GM23338 (cell line): ENCODE data around the gene NRN1L. TPM values are rescaled to one million over a fixed set of nuclear protein-coding genes. Genes with fewer than 3 reads are reported as not detected.

Experiments
- ATAC-seq: fragments of 200-7000 bp; cut with Tn5 transposase; 3 replicates; pipeline ENCODE4 v1.9.1; 2020
- DNase-seq: peaks from one replicate; pipeline ENCODE4 v3.0.0-alpha.2; 2015; ENCODE audit warnings: low spot score
- H2AFZ ChIP-seq: fragments of 200-600 bp; sonication (generic); 2 replicates; pipeline ENCODE4 v1.8.0; 2016; ENCODE audit warnings: antibody characterized with exemption, mild to moderate bottlenecking, moderate library complexity
- H3F3A ChIP-seq: fragments of 200-600 bp; sonication (generic); replicated peaks from 2 replicates; pipeline ENCODE4 v1.8.0; 2017; ENCODE audit warnings: antibody characterized with exemption, mixed run types, low read depth
- H3K27ac ChIP-seq: fragments of 200-600 bp; sonication (generic); 2 replicates; pipeline ENCODE4 v1.6.1; 2016; ENCODE audit warnings: low read depth
- H3K27me3 ChIP-seq: fragments of 200-600 bp; sonication (generic); 2 replicates; pipeline ENCODE4 v1.8.0; 2016; ENCODE audit warnings: mild to moderate bottlenecking, mixed run types, moderate library complexity; ENCODE audit not compliant: insufficient read depth
- H3K36me3 ChIP-seq: fragments of 200-600 bp; sonication (generic); 2 replicates; pipeline ENCODE4 v1.8.0; 2016; ENCODE audit warnings: mild to moderate bottlenecking; ENCODE audit not compliant: insufficient read depth
- H3K4me1 ChIP-seq: fragments of 200-600 bp; sonication (generic); 2 replicates; pipeline ENCODE4 v1.8.0; 2016; ENCODE audit warnings: mild to moderate bottlenecking, moderate library complexity; ENCODE audit not compliant: insufficient read depth
- H3K4me2 ChIP-seq: fragments of 200-600 bp; sonication (generic); 2 replicates; pipeline ENCODE4 v1.7.1; 2017; ENCODE audit warnings: mixed run types
- H3K4me3 ChIP-seq: fragments of 200-600 bp; sonication (generic); 2 replicates; pipeline ENCODE4 v1.6.1; 2016; ENCODE audit warnings: mixed run types
- H3K79me2 ChIP-seq: fragments of 200-600 bp; sonication (generic); replicated peaks from 2 replicates; pipeline ENCODE4 v1.8.0; 2017; ENCODE audit warnings: mild to moderate bottlenecking; ENCODE audit not compliant: insufficient read depth
- H3K9me2 ChIP-seq: fragments of 200-600 bp; sonication (generic); 2 replicates; pipeline ENCODE4 v1.8.0; 2017; ENCODE audit not compliant: insufficient read depth
- H4K20me1 ChIP-seq: fragments of 200-600 bp; sonication (generic); replicated peaks from 2 replicates; pipeline ENCODE4 v1.8.0; 2017; ENCODE audit warnings: mild to moderate bottlenecking; ENCODE audit not compliant: insufficient read depth
- H3K27ac Mint-ChIP-seq: 2 replicates; pipeline ENCODE4 v1.8.0; 2020; ENCODE audit warnings: inconsistent platforms, mild to moderate bottlenecking, moderate library complexity, mixed read lengths
- H3K27me3 Mint-ChIP-seq: 3 replicates; pipeline ENCODE4 v1.8.0; 2022; ENCODE audit warnings: low read depth, mild to moderate bottlenecking, moderate library complexity, mixed read lengths, inconsistent platforms; ENCODE audit not compliant: insufficient read depth, poor library complexity
- H3K36me3 Mint-ChIP-seq: 3 replicates; pipeline ENCODE4 v1.8.0; 2021; ENCODE audit warnings: low read depth, mild to moderate bottlenecking, inconsistent platforms, moderate library complexity, mixed read lengths
- H3K4me1 Mint-ChIP-seq: 3 replicates; pipeline ENCODE4 v1.8.0; 2020; ENCODE audit warnings: mild to moderate bottlenecking, inconsistent platforms, mixed read lengths
- H3K4me3 Mint-ChIP-seq: 3 replicates; pipeline ENCODE4 v1.8.0; 2021; ENCODE audit warnings: moderate library complexity, mild to moderate bottlenecking, inconsistent platforms, mixed read lengths
- H3K9me3 Mint-ChIP-seq: 3 replicates; pipeline ENCODE4 v1.8.0; 2020; ENCODE audit warnings: moderate library complexity, mild to moderate bottlenecking, inconsistent platforms, mixed read lengths
- CREB1 ChIP-seq: fragments of 250-450 bp; sonication (Bioruptor Pico); IDR thresholded peaks from 2 replicates; pipeline ENCODE4 v1.5.0; 2020; ENCODE audit warnings: low read depth, mild to moderate bottlenecking, moderate library complexity
- CTCF ChIP-seq, 2 experiments: fragments of 200-600 bp in 1 of 2; sonication (generic) in 1 of 2; conservative IDR thresholded peaks; 2 replicates each; pipeline versions ENCODE4 v1.5.1 to v1.6.1; 2016 to 2017; ENCODE audit warnings: antibody characterized with exemption in 2 of 2, low read depth in 2 of 2, mild to moderate bottlenecking in 2 of 2, moderate library complexity in 1 of 2
- ETS1 ChIP-seq: IDR thresholded peaks from 2 replicates; pipeline ENCODE4 v1.6.1; 2016; ENCODE audit warnings: antibody characterized with exemption
- EZH2 ChIP-seq: fragments of 200-600 bp; sonication (generic); IDR thresholded peaks from one replicate; pipeline ENCODE4 v1.8.0; 2017; ENCODE audit warnings: antibody characterized with exemption, mild to moderate bottlenecking, low read depth; ENCODE audit not compliant: unreplicated experiment
- POLR2AphosphoS5 ChIP-seq: IDR thresholded peaks from 2 replicates; pipeline ENCODE4 v1.6.1; 2016; ENCODE audit warnings: antibody characterized with exemption, low read depth
- STAT1 ChIP-seq: IDR thresholded peaks from one replicate; pipeline ENCODE4 v1.6.1; 2016; ENCODE audit warnings: antibody characterized with exemption; ENCODE audit not compliant: unreplicated experiment
- ZNF114 ChIP-seq: fragments of 250-450 bp; sonication (Bioruptor Pico); IDR thresholded peaks from 2 replicates; pipeline ENCODE4 v1.5.0; 2020; ENCODE audit warnings: mild to moderate bottlenecking, moderate library complexity
- ZNF331 ChIP-seq: fragments of 250-450 bp; sonication (Bioruptor Pico); IDR thresholded peaks from 2 replicates; pipeline ENCODE4 v1.5.0; 2020; ENCODE audit warnings: low read depth, mild to moderate bottlenecking, moderate library complexity
- ZNF462 ChIP-seq: fragments of 250-450 bp; sonication (Bioruptor Pico); IDR thresholded peaks from 2 replicates; pipeline ENCODE4 v1.5.0; 2020; ENCODE audit warnings: mild to moderate bottlenecking, moderate library complexity
- polyA plus RNA-seq: library from polyadenylated mRNA; unstranded; fragments of >200 nt; fragmentation: Nextera tagmentation; extraction: Ambion mirVana; gene quantifications from 2 replicates; pipeline ENCODE4 v1.2.1, GENCODE V29; 2016
- total RNA-seq: library from RNA; depleted of rRNA; stranded (reverse); fragments of >200 nt; shearing (Covaris generic); gene quantifications from 2 replicates; pipeline ENCODE4 v1.2.3, GENCODE V29; 2014

The NRN1L gene
- total and polyA plus RNA-seq, 2 experiments from 2014 or later, result 14.0 to 26.1 TPM

GRCh38 chr16:67907397-67908180, 22.9 kb downstream of the NRN1L start:
- no peaks in the 10 kb centered on the region for H3K9me3 Mint-ChIP-seq

More at GRCh38 chr16:67907397-67908180, 22.9 kb downstream of the NRN1L start:
- H3K27ac Mint-ChIP-seq, result peak overlapping the region; percentile 52; the same call in 1 of the 2 replicates
- 0 out of 2 replicates have a peak, but pooled peaks cover 3% of the 10 kb centered on the region for H3F3A ChIP-seq
- no peak overlapping the region for H2AFZ ChIP-seq
- DNase-seq (no peak), ATAC-seq (peak; percentile 45; the same call in 2 of the 3 replicates)
- H3K4me2 ChIP-seq, result no peak overlapping the region
- no peaks in the 10 kb centered on the region for H3K4me1 ChIP-seq
- peaks cover 2% of the 10 kb centered on the region for H3K27me3 Mint-ChIP-seq
- H3K4me3 Mint-ChIP-seq, result no peak overlapping the region; the same call in 2 of the 3 replicates
- no peaks in the 10 kb centered on the region; the same call in 1 of the 2 replicates for H3K36me3 ChIP-seq
- H3K9me2 ChIP-seq, result no peaks in the 10 kb centered on the region
- TF ChIP-seq EZH2, result no peak
- no peak for TF ChIP-seq CREB1 (CRISPR knock-in tag)
- TF ChIP-seq ZNF462, result no peak
- TF ChIP-seq ZNF114 (CRISPR knock-in tag), result no peak
- no peak for TF ChIP-seq ETS1
- TF ChIP-seq ZNF331, result no peak
- peak in 1 of 2 experiments; percentile 10; a peak in 1 of 4 replicates for TF ChIP-seq CTCF (conservative IDR thresholded peaks at IDR 0.05; ENCODE audit: low read depth in 2 of 2)
- no peak for TF ChIP-seq POLR2AphosphoS5
- no peak for TF ChIP-seq STAT1
- no peaks in the 10 kb centered on the region for H3K4me1 Mint-ChIP-seq
- peaks cover 24% of the 10 kb centered on the region for H3K36me3 Mint-ChIP-seq
- H3K27ac ChIP-seq, result no peak overlapping the region
- H3K27me3 ChIP-seq, result no peaks in the 10 kb centered on the region
- H4K20me1 ChIP-seq, result peaks cover 6% of the 10 kb centered on the region; the same call in 1 of the 2 replicates
- 0 out of 2 replicates have a peak, but pooled peaks cover 3% of the 10 kb centered on the region for H3K79me2 ChIP-seq
- no peak overlapping the region for H3K4me3 ChIP-seq
